ENCODE data around the gene YPEL2. TPM values are rescaled to one million over a fixed set of nuclear protein-coding genes. Genes with fewer than 3 reads are reported as not detected.
"Not testable (repeated sequence)": the region's sequence is repeated elsewhere in the genome, so short reads cannot be mapped to it uniquely, and the experiment has no call there.

YPEL2 gene
- 10 to 100 TPM; 26.7 to 27.0 TPM for total RNA-seq

- Histone ChIP-seq H3K36me3 (replicated peaks in 1 of 2; ENCODE audit: insufficient read depth in 1 of 2, low read depth in 2 of 2) (no peaks in the 10 kb centered on the region), H3K27ac (peak within 1 kb of the TSS; percentile 92 to 98 (median 96)), H3K9me3 (no peaks in the 10 kb centered on the region), H3K27me3 (no peaks in the 10 kb centered on the region), H3K4me1 (peaks cover 71% of the 10 kb centered on the region), H3K4me3 (peak within 1 kb of the TSS; percentile 76 to 79)
- 0% methylated on average over 11 to 71 of the region's 71 CpGs for WGBS, 2 donors
- intact Hi-C loops (cut with DNase I) = loop anchor here (10.0 kb wide), 1 partner anchor 103 kb away; no protein-coding TSS in a partner anchor
- ATAC-seq (peak; percentile 89), DNase-seq (peak; percentile 96 to 98 (median 98))
- TF ChIP-seq, protein P1, sequence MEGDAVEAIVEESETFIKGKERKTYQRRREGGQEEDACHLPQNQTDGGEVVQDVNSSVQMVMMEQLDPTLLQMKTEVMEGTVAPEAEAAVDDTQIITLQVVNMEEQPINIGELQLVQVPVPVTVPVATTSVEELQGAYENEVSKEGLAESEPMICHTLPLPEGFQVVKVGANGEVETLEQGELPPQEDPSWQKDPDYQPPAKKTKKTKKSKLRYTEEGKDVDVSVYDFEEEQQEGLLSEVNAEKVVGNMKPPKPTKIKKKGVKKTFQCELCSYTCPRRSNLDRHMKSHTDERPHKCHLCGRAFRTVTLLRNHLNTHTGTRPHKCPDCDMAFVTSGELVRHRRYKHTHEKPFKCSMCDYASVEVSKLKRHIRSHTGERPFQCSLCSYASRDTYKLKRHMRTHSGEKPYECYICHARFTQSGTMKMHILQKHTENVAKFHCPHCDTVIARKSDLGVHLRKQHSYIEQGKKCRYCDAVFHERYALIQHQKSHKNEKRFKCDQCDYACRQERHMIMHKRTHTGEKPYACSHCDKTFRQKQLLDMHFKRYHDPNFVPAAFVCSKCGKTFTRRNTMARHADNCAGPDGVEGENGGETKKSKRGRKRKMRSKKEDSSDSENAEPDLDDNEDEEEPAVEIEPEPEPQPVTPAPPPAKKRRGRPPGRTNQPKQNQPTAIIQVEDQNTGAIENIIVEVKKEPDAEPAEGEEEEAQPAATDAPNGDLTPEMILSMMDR (IDR thresholded peaks at IDR 0.05) = no peak
- TF ChIP-seq POLR2A (IDR thresholded peaks at IDR 0.05) = peak; percentile 49 to 74 (median 74)
Observed at GRCh38 chr17:59331129-59331928, at the start of gene YPEL2. YPEL2 (plus strand) TSS chr17:59331655; CDS start chr17:59353410, 21,755 bp downstream.

GRCh38 chr17:59284317-59284716 lies 47.1 kb upstream of the YPEL2 start:
- intact Hi-C loops (cut with DNase I) = no loop called here
- WGBS, 2 donors = 76 to 85% methylated on average over 4 of the region's 4 CpGs
- TF ChIP-seq, protein P1 (IDR thresholded peaks at IDR 0.05) = no peak
- no peak for TF ChIP-seq POLR2A (IDR thresholded peaks at IDR 0.05)

DNA sequence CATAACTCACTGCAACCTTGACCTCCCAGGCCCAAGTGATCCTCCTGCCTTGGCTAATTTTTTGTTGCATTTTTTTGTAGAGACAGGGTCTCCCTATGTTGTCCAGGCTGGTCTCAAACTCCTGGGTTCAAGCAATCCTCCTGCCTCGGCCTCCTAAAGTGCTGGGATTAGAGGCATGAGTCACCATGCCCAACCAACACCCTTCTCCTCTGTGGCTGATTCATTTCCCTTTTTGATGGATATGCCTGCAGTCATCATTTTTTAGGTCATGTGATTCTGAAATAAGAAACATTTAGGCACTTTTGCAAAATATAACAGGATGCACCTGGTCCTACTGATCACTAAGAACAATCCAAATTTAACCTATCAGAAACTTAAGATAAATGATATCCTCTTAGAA lies 44.0 kb upstream of the YPEL2 start:
- TF ChIP-seq, protein P1 (IDR thresholded peaks at IDR 0.05) = no peak
- no peak for TF ChIP-seq POLR2A (IDR thresholded peaks at IDR 0.05)
- 31 to 79% methylated on average over 1 of the region's 1 CpG for whole genome bisulfite sequencing, 2 donors
- H3K4me1 ChIP-seq = peaks cover 22% of the 10 kb centered on the region
- no peaks in the 10 kb centered on the region for H3K36me3 ChIP-seq (replicated peaks in 1 of 2; ENCODE audit: insufficient read depth in 1 of 2, low read depth in 2 of 2)
- no peak overlapping the region for H3K27ac ChIP-seq
- ATAC-seq = no peak
- peak in 1 of 4 donors; percentile 15 for DNase-seq
- H3K27me3 ChIP-seq = no peaks in the 10 kb centered on the region
- no peak overlapping the region for H3K4me3 ChIP-seq
- intact Hi-C loops (cut with DNase I) = no loop called here
- no peaks in the 10 kb centered on the region for H3K9me3 ChIP-seq

More at GRCh38 chr17:59284317-59284716, 47.1 kb upstream of the YPEL2 start:
- DNase-seq (no peak), ATAC-seq (no peak)
- H3K27ac ChIP-seq = no peak overlapping the region
- no peaks in the 10 kb centered on the region for H3K9me3 ChIP-seq
- no peaks in the 10 kb centered on the region for H3K27me3 ChIP-seq
- no peak overlapping the region for H3K4me3 ChIP-seq
- no peaks in the 10 kb centered on the region for H3K4me1 ChIP-seq
- H3K36me3 ChIP-seq (replicated peaks in 1 of 2; ENCODE audit: insufficient read depth in 1 of 2, low read depth in 2 of 2) = no peaks in the 10 kb centered on the region

- TF ChIP-seq, protein P1 (IDR thresholded peaks at IDR 0.05) = no peak
- TF ChIP-seq POLR2A (IDR thresholded peaks at IDR 0.05) = no peak
- Histone ChIP-seq H3K27me3 (no peaks in the 10 kb centered on the region), H3K27ac (no peak overlapping the region), H3K4me3 (no peak overlapping the region), H3K4me1 (peaks cover 24% of the 10 kb centered on the region), H3K9me3 (no peaks in the 10 kb centered on the region), H3K36me3 (replicated peaks in 1 of 2; ENCODE audit: insufficient read depth in 1 of 2, low read depth in 2 of 2) (no peaks in the 10 kb centered on the region)
- intact Hi-C loops (cut with DNase I) = no loop called here
- no peak for DNase-seq
- 72 to 87% methylated on average over 3 of the region's 3 CpGs for WGBS, 2 donors
- no peak for ATAC-seq
Observed at GRCh38 chr17:59287891-59288290, 43.6 kb upstream of the YPEL2 start.

DNA sequence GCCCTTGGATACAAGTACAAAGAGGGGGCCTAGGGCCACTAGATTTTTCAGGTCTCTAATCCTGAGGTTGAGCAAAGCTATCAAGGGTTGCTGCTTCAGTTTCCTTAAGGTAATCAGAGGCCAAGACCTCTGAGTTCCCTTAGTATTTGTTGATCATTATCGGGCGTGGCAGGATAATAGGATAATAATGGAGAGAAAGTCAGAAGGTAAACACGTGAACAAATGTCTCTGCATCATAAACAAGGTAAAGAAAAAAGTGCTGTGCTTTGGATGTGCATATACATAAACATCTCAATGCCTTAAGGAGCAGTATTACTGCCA lies 41.5 kb upstream of the YPEL2 start:
- ATAC-seq (no peak), DNase-seq (no peak)
- no peaks in the 10 kb centered on the region for H3K27me3 ChIP-seq
- TF ChIP-seq, protein P1 (IDR thresholded peaks at IDR 0.05) = no peak
- no peak for TF ChIP-seq POLR2A (IDR thresholded peaks at IDR 0.05)
- H3K4me3 ChIP-seq = no peak overlapping the region
- WGBS, 2 donors = 28 to 35% methylated on average over 3 of the region's 3 CpGs
- peaks cover 24% of the 10 kb centered on the region for H3K4me1 ChIP-seq
- intact Hi-C loops (cut with DNase I) = no loop called here
- H3K27ac ChIP-seq = no peak overlapping the region
- H3K36me3 ChIP-seq (replicated peaks in 1 of 2; ENCODE audit: insufficient read depth in 1 of 2, low read depth in 2 of 2) = no peaks in the 10 kb centered on the region
- no peaks in the 10 kb centered on the region for H3K9me3 ChIP-seq

- H3K9me3 ChIP-seq; ATAC-seq; H3K36me3 ChIP-seq (replicated peaks in 1 of 2; ENCODE audit: insufficient read depth in 1 of 2, low read depth in 2 of 2); H3K4me3 ChIP-seq; intact Hi-C loops (cut with DNase I); H3K27me3 ChIP-seq: not testable (repeated sequence)
- H3K4me1 ChIP-seq = peaks cover 24% of the 10 kb centered on the region
- WGBS, 2 donors = 19 to 34% methylated on average over 10 to 12 of the region's 12 CpGs
- peak in 1 of 4 donors; percentile 7 for DNase-seq
- peak overlapping the region in 1 of 4 donors; percentile 21 for H3K27ac ChIP-seq
Observed at GRCh38 chr17:59290302-59290998, 41.0 kb upstream of the YPEL2 start.

Measured in body of pancreas (tissue), 4 donors.